GM23248 (cell line): ENCODE measurements around the gene TES.

Experiments used
- EZH2 ChIP-seq: fragments of 200-600 bp; sonication (generic); IDR thresholded peaks from 2 replicates; pipeline ENCODE4 v1.6.1; 2018; ENCODE audit warnings: antibody characterized with exemption, mild to moderate bottlenecking; ENCODE audit not compliant: insufficient read depth, poor library complexity, severe bottlenecking
- EZH2phosphoT487 ChIP-seq: fragments of 200-600 bp; sonication (generic); IDR thresholded peaks from 2 replicates; pipeline ENCODE4 v1.6.1; 2018; ENCODE audit warnings: antibody characterized with exemption, moderate library complexity, mild to moderate bottlenecking, low read depth; ENCODE audit not compliant: insufficient read depth

DNA sequence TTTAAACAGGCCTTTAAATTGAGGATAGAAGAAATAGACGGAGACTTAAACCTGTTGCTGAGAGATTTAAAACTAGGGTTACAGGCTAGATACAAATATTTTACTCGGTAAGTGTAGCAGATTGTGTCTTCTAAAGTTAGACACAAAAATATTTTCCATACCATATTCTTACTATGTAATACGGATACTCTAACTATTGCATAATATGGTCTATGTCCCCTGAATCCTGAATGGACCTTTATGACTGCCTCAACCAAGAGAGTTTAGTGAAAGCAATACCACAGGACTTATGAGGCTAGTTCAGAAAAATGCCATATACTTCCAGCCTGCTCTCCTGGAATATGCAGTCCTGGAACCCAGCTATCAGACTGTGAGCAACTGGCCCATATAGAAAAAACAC lies 13.4 kb upstream of the TES start:
- TF ChIP-seq EZH2 (no peak), EZH2phosphoT487 (no peak)
